GM10266 (cell line): ENCODE results near the gene S100A9.

Experiments
- DNase-seq: peaks from one replicate; pipeline ENCODE4 v3.0.0; 2012; ENCODE audit errors: extremely low spot score
- TF ChIP-seq, protein P1 (sequence below): IDR thresholded peaks from 2 replicates; pipeline ENCODE4 v1.5.1; 2012; ENCODE audit warnings: mild to moderate bottlenecking, low read depth; ENCODE audit not compliant: control insufficient read depth, insufficient read depth; ENCODE audit errors: missing control alignments

Gene S100A9

DNA sequence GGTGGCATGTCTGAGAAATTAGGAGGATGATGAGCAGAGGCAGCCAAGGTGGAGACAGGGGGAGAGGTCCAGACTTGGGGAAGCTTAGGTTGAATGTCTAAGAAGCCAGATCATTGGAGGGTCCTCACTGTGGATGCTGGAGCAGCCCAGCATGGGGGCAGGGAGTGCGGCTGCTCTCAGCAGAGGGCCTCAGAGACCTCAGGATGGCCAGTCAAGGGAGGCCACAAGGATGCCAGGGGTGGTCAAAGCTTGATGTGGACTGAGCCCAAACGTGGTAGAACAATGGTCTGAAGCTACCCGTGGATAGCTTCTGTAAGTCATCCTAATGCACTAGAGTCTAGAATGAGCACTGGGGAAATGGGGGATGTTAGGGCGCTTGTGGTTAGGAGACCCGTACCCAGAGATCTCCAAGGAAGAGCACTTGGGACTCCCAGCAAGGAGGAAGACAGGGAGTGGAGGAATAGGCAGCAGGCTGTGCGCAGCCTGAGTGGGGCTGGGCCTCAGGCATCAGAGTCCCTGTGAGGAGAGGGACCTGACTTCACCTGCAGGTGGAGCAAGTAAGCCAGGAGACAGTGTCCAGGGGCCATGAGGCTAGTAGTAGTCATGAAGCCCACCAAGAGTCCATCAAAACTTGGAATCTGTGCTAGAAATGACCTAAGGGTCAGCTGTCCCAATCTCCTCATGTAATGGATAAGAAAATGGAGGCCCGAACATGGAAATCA, 4.3 kb upstream of the S100A9 start:
- TF ChIP-seq, protein P1, sequence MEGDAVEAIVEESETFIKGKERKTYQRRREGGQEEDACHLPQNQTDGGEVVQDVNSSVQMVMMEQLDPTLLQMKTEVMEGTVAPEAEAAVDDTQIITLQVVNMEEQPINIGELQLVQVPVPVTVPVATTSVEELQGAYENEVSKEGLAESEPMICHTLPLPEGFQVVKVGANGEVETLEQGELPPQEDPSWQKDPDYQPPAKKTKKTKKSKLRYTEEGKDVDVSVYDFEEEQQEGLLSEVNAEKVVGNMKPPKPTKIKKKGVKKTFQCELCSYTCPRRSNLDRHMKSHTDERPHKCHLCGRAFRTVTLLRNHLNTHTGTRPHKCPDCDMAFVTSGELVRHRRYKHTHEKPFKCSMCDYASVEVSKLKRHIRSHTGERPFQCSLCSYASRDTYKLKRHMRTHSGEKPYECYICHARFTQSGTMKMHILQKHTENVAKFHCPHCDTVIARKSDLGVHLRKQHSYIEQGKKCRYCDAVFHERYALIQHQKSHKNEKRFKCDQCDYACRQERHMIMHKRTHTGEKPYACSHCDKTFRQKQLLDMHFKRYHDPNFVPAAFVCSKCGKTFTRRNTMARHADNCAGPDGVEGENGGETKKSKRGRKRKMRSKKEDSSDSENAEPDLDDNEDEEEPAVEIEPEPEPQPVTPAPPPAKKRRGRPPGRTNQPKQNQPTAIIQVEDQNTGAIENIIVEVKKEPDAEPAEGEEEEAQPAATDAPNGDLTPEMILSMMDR = peak; percentile 57
- DNase-seq = no peak

- DNase-seq = no peak
- TF ChIP-seq, protein P1 = no peak
Measured at GRCh38 chr1:153354515-153355193, 3.0 kb upstream of the S100A9 start.

DNA sequence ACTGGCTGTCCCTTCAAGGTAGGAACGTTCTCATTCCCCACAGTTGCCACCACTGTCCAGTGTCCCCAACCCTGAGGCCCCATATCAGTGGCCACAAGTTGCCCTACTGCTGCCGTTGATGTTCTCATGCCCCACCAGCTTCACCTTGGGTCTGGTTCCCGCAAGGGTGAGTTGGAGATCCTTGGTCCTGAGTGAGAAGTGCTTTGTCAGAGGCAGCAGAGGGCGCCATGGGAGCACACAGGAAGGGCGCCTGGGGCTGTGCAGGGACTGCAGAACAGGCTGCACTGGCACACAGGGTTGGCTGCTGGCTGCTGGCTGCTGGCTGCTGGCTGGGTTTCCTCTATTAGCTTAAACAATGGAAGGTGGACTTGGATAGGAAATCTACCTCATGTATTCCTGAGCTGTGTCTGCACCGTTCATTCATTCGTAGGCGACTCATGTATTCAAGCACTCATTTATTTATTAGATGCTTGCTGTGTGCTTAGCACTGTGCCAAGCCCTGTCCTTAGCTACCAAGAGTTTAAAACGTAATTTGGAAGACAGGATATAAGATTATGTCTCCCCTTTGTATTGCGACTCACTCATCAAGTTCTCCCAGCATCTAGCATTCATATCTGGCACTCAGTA, 2.1 kb upstream of the S100A9 start:
- TF ChIP-seq, protein P1 = peak; percentile 74
- peak; percentile 51 for DNase-seq

- no peak for DNase-seq
- TF ChIP-seq, protein P1 = no peak
Measured at GRCh38 chr1:153356392-153357075, 1.1 kb upstream of the S100A9 start.

GRCh38 chr1:153357076-153357852, 390 bp upstream of the S100A9 start:
- TF ChIP-seq, protein P1 = no peak

GRCh38 chr1:153358691-153358975, 979 bp downstream of the S100A9 start:
- DNase-seq = no peak
- TF ChIP-seq, protein P1 = no peak

More at GRCh38 chr1:153357076-153357852, 390 bp upstream of the S100A9 start:
- no peak for DNase-seq
